RWPE2 (cell line): ENCODE results near the gene CDC7.

ENCODE experiments used
- ATAC-seq: fragments of 200-7000 bp; cut with Tn5 transposase; 3 replicates; pipeline ENCODE4 v1.9.1; 2021; ENCODE audit warnings: low read depth
- DNase-seq: peaks from one replicate; pipeline ENCODE4 v3.0.0-alpha.2; 2020; ENCODE audit warnings: low spot score
- H3K27ac ChIP-seq: fragments of 450-650 bp; 2 replicates; pipeline ENCODE4 v1.5.1; 2017; ENCODE audit warnings: mild to moderate bottlenecking; ENCODE audit not compliant: poor library complexity, severe bottlenecking
- H3K27me3 ChIP-seq: fragments of 250-450 bp; sonication (Bioruptor Pico); 2 replicates; pipeline ENCODE4 v1.5.1; 2021; ENCODE audit warnings: mild to moderate bottlenecking, moderate library complexity; ENCODE audit not compliant: insufficient read depth, poor library complexity, severe bottlenecking
- H3K36me3 ChIP-seq: fragments of 250-450 bp; sonication (Bioruptor Pico); 2 replicates; pipeline ENCODE4 v1.5.1; 2020; ENCODE audit warnings: low read depth, mild to moderate bottlenecking, moderate library complexity
- H3K4me1 ChIP-seq: fragments of 250-450 bp; sonication (Bioruptor Pico); 2 replicates; pipeline ENCODE4 v1.5.1; 2021; ENCODE audit warnings: mild to moderate bottlenecking, moderate library complexity; ENCODE audit not compliant: insufficient read depth, poor library complexity, severe bottlenecking
- H3K4me3 ChIP-seq: fragments of 250-450 bp; sonication (Bioruptor Pico); 2 replicates; pipeline ENCODE4 v1.5.1; 2021; ENCODE audit warnings: mild to moderate bottlenecking, moderate library complexity; ENCODE audit not compliant: severe bottlenecking
- H3K9me3 ChIP-seq: fragments of 250-450 bp; sonication (Bioruptor Pico); 2 replicates; pipeline ENCODE4 v1.5.1; 2021; ENCODE audit warnings: mild to moderate bottlenecking, moderate library complexity; ENCODE audit not compliant: severe bottlenecking
- TF ChIP-seq, protein P1 (sequence below): fragments of 450-650 bp; IDR thresholded peaks from one replicate; pipeline ENCODE4 v1.5.1; 2017; ENCODE audit warnings: mild to moderate bottlenecking, moderate library complexity; ENCODE audit not compliant: poor library complexity, severe bottlenecking

The CDC7 gene

DNA sequence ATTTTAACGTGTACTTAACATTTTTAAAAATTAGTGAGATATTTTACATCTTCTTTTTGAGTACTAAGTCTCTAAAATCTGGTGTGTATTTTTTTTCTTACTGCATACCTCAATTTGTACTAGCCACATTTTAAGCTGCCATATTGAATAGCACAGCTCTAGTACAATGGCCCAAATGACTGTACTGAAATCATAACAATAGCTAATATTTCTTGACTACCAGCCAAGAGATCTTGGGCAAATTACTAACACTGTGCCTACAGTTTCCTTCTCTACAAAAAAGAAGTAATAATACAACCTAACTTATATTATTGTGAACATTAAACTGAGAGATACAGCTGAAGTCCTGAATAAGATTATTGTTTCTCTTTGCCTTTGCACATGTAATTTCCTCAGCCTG, 57.2 kb downstream of the CDC7 start:
- Histone ChIP-seq H3K4me1 (peaks cover 5% of the 10 kb centered on the region), H3K4me3 (no peak overlapping the region), H3K9me3 (no peaks in the 10 kb centered on the region), H3K36me3 (no peaks in the 10 kb centered on the region), H3K27me3 (no peaks in the 10 kb centered on the region), H3K27ac (no peak overlapping the region)
- TF ChIP-seq, protein P1, sequence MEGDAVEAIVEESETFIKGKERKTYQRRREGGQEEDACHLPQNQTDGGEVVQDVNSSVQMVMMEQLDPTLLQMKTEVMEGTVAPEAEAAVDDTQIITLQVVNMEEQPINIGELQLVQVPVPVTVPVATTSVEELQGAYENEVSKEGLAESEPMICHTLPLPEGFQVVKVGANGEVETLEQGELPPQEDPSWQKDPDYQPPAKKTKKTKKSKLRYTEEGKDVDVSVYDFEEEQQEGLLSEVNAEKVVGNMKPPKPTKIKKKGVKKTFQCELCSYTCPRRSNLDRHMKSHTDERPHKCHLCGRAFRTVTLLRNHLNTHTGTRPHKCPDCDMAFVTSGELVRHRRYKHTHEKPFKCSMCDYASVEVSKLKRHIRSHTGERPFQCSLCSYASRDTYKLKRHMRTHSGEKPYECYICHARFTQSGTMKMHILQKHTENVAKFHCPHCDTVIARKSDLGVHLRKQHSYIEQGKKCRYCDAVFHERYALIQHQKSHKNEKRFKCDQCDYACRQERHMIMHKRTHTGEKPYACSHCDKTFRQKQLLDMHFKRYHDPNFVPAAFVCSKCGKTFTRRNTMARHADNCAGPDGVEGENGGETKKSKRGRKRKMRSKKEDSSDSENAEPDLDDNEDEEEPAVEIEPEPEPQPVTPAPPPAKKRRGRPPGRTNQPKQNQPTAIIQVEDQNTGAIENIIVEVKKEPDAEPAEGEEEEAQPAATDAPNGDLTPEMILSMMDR, result no peak
- DNase-seq (no peak), ATAC-seq (no peak)

DNA sequence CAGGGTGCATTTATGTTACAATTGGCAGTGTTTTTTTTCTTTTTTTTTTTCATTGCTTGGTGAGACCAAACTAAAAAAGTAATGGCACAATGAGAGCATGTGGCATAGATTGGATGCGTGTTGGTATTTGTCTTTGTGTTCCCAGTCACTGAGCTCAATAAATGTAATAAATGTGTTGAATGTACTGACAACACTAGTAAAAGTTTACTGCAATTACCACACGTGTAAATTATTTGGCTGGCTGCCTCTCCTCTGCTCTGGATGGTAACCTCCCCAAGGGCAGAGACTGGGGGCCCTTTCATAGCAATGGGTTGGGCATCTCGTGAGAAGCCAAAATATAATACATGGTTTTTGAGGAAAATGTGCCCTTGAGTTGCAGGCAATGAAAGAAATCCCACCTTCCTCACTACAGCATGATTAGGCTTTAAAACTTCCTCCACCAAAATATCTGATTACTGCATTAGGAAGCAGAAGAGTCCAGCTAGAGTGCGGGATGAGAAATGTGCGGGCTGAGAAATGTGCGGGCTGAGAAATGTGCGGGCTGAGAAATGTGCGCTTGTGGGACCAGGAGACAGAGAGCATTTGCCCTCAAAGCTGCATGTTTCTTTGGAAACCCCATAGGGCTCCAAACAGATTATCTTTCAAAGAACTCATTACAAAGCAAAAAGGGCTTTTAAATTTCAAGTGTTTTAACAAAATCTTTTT, 58.5 kb downstream of the CDC7 start:
- H3K27me3 ChIP-seq, result no peaks in the 10 kb centered on the region
- DNase-seq, result no peak
- no peak overlapping the region for H3K4me3 ChIP-seq
- H3K4me1 ChIP-seq, result peaks cover 5% of the 10 kb centered on the region
- H3K27ac ChIP-seq, result no peak overlapping the region
- ATAC-seq, result no peak
- no peaks in the 10 kb centered on the region for H3K36me3 ChIP-seq
- H3K9me3 ChIP-seq, result peaks cover 1% of the 10 kb centered on the region
- TF ChIP-seq, protein P1, result no peak

DNA sequence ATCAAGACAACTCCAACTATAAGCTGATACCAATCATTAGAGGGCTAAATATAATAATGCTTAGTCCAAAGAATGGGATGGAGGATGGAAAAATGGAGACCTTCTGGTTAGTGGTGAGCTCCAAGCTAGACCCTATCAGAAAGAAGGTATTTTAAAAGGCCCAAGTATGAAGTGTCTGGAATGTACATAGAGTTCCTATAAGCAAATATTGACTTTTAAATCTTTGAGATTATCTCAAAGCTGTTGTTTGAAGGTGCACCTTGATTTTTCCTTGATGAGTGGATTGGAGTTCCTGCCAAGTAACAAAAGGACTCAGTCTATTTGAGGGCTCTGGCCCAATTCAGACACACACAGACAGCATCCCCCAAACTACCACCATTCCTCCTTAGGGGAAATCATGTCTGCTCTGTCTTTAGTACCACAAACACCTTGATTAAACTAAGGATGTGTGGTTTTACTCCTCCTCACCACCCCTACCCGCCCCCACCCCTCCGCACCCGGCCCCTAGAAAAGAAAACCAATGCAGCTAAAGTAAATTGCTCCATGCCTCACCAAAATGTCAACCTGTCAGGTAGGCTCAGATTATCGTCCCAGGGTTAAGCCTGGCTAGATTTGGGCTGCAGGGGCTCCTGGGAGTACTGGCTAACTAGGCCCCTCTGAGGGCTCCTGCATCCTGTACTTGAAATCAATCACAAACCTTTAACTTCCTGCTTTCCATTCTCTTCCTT, 59.4 kb downstream of the CDC7 start:
- Histone ChIP-seq H3K4me1 (peaks cover 4% of the 10 kb centered on the region), H3K36me3 (no peaks in the 10 kb centered on the region), H3K27me3 (no peaks in the 10 kb centered on the region), H3K4me3 (no peak overlapping the region), H3K9me3 (peaks cover 1% of the 10 kb centered on the region), H3K27ac (no peak overlapping the region)
- ATAC-seq (no peak), DNase-seq (no peak)
- TF ChIP-seq, protein P1, result no peak

DNA sequence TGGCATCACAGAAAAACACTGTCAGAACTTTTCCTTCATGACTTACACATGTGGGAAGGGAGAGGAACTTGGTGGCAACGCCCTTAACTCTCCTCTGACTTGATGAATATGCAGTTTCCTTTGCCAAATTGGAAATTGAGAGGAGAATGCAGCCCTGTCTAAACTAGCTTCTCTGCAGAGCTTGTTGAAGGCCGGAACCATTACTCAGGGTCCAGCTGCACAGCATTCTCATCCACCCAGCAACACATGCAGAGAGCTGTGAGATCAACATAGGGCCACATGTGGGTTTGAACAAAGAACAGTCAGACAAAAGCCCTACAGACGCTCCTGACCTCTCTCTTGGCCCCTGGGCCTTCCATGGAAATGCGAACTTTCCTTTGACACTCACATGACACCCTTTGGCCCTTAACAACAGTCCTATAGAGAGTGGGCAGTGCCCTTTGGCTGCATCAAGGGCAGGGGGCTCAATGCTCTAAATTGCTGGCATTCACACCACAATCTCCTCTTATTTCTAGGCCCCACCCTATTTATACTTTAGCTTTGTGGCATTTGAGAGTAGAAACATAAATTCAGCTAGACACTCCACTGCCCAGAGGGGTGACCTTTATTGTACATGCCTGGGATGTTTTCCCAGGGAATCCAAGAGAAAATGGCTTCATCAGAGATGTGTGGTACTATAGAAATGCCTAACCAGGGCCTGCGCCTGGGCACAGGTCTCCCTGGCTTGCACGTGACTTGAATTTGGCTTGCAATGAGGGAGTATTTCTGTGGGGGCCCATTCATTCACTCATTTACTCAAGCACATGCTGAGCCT, 64.4 kb downstream of the CDC7 start:
- Histone ChIP-seq H3K4me3 (no peak overlapping the region), H3K36me3 (no peaks in the 10 kb centered on the region), H3K27me3 (no peaks in the 10 kb centered on the region), H3K27ac (no peak overlapping the region), H3K9me3 (peaks cover 1% of the 10 kb centered on the region), H3K4me1 (peaks cover 9% of the 10 kb centered on the region)
- TF ChIP-seq, protein P1, result no peak
- DNase-seq (no peak), ATAC-seq (no peak)
